ENCODE measurements around the gene GPC5.

Gene GPC5

DNA sequence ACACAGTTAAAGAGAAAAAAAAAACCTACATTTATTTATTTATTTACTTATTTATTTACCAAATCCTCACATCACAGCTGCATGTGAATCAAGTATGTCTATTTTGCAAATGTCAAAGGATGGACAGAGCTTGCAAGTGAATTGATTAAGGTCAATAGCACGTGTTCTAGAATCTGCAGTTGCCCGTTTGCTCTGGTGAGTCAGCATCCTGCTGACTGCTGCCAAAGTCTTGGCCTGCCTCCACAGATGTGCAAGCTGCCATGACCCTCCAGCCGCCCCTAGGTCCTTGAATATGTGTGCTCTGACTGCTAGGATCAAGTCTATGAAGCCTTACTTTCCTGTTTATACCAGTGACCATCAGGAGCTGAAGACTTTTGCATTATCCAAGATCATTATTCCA, 320.6 kb downstream of the GPC5 start:
- ChIA-PET POLR2A (no interaction called here), CTCF (interaction anchor here (0.7 kb wide), 1 partner anchor 343 kb away, joined by 3 read pairs; no protein-coding TSS in a partner anchor)
- Histone ChIP-seq H3K9me3 (ENCODE audit: control insufficient read depth, insufficient read depth, low read depth, low read length) (no peaks in the 10 kb centered on the region), H3K27ac (ENCODE audit: extremely low read depth, low read depth, low read length) (no peak overlapping the region), H3K36me3 (ENCODE audit: control insufficient read depth in 2 of 2, insufficient read depth in 1 of 2, low read length in 2 of 2) (no peaks in the 10 kb centered on the region), H3K4me1 (ENCODE audit: control insufficient read depth, insufficient read depth, low read length) (no peaks in the 10 kb centered on the region), H3K4me3 (ENCODE audit: low read depth, low read length) (no peak overlapping the region)
- TF ChIP-seq ZNF571 (tag by site-specific recombination; IDR thresholded peaks at IDR 0.05) (no peak), ZNF266 (tag by site-specific recombination; IDR thresholded peaks at IDR 0.05; ENCODE audit: low read depth) (no peak), SALL2 (tag by site-specific recombination; IDR thresholded peaks at IDR 0.05; ENCODE audit: borderline replicate concordance) (no peak)
- TF ChIP-seq, protein P1, sequence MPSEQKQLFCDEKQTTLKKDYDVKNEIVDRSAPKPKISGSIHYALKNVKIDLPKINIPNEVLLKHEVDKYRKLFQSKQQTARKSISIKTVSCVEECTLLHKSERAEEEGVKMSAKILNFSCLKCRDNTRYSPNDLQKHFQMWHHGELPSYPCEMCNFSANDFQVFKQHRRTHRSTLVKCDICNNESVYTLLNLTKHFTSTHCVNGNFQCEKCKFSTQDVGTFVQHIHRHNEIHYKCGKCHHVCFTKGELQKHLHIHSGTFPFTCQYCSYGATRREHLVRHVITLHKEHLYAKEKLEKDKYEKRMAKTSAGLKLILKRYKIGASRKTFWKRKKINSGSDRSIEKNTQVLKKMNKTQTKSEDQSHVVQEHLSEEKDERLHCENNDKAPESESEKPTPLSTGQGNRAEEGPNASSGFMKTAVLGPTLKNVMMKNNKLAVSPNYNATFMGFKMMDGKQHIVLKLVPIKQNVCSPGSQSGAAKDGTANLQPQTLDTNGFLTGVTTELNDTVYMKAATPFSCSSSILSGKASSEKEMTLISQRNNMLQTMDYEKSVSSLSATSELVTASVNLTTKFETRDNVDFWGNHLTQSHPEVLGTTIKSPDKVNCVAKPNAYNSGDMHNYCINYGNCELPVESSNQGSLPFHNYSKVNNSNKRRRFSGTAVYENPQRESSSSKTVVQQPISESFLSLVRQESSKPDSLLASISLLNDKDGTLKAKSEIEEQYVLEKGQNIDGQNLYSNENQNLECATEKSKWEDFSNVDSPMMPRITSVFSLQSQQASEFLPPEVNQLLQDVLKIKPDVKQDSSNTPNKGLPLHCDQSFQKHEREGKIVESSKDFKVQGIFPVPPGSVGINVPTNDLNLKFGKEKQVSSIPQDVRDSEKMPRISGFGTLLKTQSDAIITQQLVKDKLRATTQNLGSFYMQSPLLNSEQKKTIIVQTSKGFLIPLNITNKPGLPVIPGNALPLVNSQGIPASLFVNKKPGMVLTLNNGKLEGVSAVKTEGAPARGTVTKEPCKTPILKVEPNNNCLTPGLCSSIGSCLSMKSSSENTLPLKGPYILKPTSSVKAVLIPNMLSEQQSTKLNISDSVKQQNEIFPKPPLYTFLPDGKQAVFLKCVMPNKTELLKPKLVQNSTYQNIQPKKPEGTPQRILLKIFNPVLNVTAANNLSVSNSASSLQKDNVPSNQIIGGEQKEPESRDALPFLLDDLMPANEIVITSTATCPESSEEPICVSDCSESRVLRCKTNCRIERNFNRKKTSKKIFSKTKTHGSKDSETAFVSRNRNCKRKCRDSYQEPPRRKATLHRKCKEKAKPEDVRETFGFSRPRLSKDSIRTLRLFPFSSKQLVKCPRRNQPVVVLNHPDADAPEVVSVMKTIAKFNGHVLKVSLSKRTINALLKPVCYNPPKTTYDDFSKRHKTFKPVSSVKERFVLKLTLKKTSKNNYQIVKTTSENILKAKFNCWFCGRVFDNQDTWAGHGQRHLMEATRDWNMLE (tag by site-specific recombination; conservative IDR thresholded peaks at IDR 0.05; ENCODE audit: low read depth): no peak

DNA sequence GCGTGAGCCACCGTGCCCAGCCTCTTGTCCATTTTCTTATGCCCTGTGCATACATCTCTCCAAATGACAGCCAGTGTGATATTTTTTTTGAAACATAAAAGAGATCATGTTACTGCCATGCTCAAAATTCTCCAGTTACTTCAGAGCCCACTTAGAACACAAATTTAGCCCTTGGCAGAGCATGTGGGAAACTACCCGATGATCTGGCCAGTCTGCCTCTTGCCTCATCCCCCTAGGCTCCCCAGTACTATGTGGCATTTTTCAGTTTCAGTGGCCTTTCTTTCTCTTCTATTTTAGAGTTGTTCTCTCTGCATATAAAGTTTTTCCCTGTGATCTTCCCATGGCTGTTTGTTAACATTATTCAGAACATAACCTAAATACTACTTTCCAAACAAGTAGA, 323.0 kb downstream of the GPC5 start:
- Histone ChIP-seq H3K9me3 (ENCODE audit: control insufficient read depth, insufficient read depth, low read depth, low read length) (no peaks in the 10 kb centered on the region), H3K27ac (ENCODE audit: extremely low read depth, low read depth, low read length) (no peak overlapping the region), H3K4me3 (ENCODE audit: low read depth, low read length) (no peak overlapping the region), H3K36me3 (ENCODE audit: control insufficient read depth in 2 of 2, insufficient read depth in 1 of 2, low read length in 2 of 2) (no peaks in the 10 kb centered on the region), H3K4me1 (ENCODE audit: control insufficient read depth, insufficient read depth, low read length) (no peaks in the 10 kb centered on the region)
- ChIA-PET POLR2A (no interaction called here), CTCF (interaction anchor here (0.6 to 3.8 kb wide), 5 partner anchors 17 to 341 kb away, joined by 3 to 28 read pairs (median 3); no protein-coding TSS in a partner anchor)
- TF ChIP-seq ZNF776 (tag by site-specific recombination; IDR thresholded peaks at IDR 0.05; ENCODE audit: borderline replicate concordance) (no peak), ZNF660 (tag by site-specific recombination; IDR thresholded peaks at IDR 0.05) (no peak)
- TF ChIP-seq, protein P2, sequence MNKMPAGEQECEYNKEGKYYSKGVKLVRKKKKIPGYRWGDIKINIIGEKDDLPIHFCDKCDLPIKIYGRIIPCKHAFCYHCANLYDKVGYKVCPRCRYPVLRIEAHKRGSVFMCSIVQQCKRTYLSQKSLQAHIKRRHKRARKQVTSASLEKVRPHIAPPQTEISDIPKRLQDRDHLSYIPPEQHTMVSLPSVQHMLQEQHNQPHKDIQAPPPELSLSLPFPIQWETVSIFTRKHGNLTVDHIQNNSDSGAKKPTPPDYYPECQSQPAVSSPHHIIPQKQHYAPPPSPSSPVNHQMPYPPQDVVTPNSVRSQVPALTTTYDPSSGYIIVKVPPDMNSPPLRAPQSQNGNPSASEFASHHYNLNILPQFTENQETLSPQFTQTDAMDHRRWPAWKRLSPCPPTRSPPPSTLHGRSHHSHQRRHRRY (tag by site-specific recombination; IDR thresholded peaks at IDR 0.05): no peak

DNA sequence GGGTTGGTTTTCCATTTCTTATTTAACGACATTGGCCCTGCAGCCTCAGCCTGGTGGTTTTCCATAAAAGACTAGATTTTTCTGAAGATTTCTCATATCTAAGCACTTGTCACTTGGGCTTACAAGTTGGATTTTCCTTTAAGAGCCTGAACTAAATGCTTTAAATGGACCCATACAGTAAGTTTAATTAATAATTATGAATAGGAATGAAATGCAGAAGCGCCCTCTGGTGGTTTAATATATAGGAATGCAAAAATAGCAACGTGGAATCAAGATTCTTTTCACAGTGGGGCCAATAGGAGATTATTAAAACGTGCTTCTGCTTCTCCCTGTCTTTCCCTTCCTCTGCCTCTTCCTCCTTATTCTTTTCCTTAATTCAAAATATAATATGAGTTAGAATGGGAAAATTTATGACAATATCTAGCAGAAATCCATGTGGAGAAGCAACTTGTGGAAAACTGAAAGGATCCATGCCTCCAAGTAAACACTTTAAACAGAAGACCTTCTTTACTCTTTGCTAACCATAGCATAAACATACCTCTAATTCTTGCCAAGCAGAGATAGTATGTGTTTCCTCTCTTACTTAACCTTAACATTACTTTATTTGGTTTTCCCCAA, 324.0 kb downstream of the GPC5 start:
- Histone ChIP-seq H3K4me1 (ENCODE audit: control insufficient read depth, insufficient read depth, low read length) (no peaks in the 10 kb centered on the region), H3K9me3 (ENCODE audit: control insufficient read depth, insufficient read depth, low read depth, low read length) (no peaks in the 10 kb centered on the region), H3K36me3 (ENCODE audit: control insufficient read depth in 2 of 2, insufficient read depth in 1 of 2, low read length in 2 of 2) (no peaks in the 10 kb centered on the region), H3K27ac (ENCODE audit: extremely low read depth, low read depth, low read length) (no peak overlapping the region), H3K4me3 (ENCODE audit: low read depth, low read length) (no peak overlapping the region)
- no peak for TF ChIP-seq ZNF248 (tag by site-specific recombination; IDR thresholded peaks at IDR 0.05)
- TF ChIP-seq TSHZ1 (tag by site-specific recombination; IDR thresholded peaks at IDR 0.05; ENCODE audit: borderline replicate concordance): no peak
- no peak for TF ChIP-seq ZNF837 (tag by site-specific recombination; IDR thresholded peaks at IDR 0.05)
- TF ChIP-seq FEZF1 (tag by site-specific recombination; IDR thresholded peaks at IDR 0.05): no peak
- no peak for TF ChIP-seq ZNF16 (tag by site-specific recombination; IDR thresholded peaks at IDR 0.05; ENCODE audit: low read depth)
- no peak for TF ChIP-seq BCL11B (tag by site-specific recombination; IDR thresholded peaks at IDR 0.05; ENCODE audit: low read depth)
- no peak for TF ChIP-seq ZNF324 (tag by site-specific recombination; IDR thresholded peaks at IDR 0.05)
- peak; percentile 37 for TF ChIP-seq ZNF654 (tag by site-specific recombination; IDR thresholded peaks at IDR 0.05; ENCODE audit: low read depth)
- TF ChIP-seq ZNF114 (tag by site-specific recombination; IDR thresholded peaks at IDR 0.05): no peak
- POLR2A ChIA-PET: no interaction called here
- CTCF ChIA-PET: interaction anchor here (0.6 to 3.8 kb wide), 12 partner anchors 7 to 637 kb away, joined by 3 to 28 read pairs (median 3); no protein-coding TSS in a partner anchor

Measured in HEK293 (cell line).